GM18861 (cell line): ENCODE results near the gene UXS1.
"Not testable (repeated sequence)": the region's sequence is repeated elsewhere in the genome, so short reads cannot be mapped to it uniquely, and the experiment has no call there.

Source experiments
- ATAC-seq: cut with Tn5 transposase; IDR thresholded peaks from one replicate; pipeline ENCODE4 v1.9.1; 2021; ENCODE audit not compliant: unreplicated experiment

Gene UXS1

DNA sequence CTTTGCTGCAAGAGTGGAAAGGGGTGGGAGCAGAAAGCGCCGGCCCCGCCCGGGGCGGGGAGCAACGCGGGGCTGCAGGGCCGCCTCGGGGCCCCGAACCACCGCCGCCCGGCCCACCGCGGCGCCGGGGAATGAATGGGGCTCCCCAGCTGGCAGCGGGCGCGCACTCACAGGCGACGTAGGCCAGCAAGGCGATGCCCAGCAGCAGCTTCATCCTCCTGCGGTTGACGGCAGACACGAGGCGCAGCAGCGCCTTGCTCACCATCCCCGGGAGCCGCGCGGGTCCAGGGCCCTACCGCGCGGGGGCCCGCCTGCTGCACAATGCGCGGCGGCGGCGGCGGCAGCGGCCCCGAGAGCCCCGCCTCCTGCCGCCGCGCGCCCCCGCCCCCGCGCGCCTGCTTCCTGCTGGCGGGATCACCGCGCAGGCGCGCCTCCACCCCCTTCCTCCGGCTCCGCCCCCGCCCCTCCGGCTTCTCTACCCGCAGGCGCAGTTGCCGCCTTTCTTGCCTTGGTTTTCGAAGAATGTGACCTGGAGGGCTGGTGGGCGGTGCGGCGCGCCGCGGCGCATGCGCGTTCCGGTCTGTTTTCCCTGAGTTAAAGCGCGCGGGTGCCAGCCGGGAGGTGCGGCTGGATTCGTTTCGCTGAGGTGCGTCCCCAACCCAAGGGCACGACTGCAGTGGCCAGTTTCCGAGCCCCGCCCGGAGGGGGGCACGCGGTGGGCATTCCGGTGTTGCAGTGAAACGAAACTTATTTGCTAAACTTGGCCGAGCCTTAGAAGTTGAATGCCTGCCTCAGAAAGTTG lies at the start of gene UXS1:
TSS of gene UXS1 (minus strand) at position 325 of the 802 bp plus-strand sequence. CDS start at position 265, 60 bp downstream.
- ATAC-seq: peak; percentile 73

GRCh38 chr2:106239491-106239890 lies 45.4 kb upstream of the UXS1 start:
- ATAC-seq: not testable (repeated sequence)

DNA sequence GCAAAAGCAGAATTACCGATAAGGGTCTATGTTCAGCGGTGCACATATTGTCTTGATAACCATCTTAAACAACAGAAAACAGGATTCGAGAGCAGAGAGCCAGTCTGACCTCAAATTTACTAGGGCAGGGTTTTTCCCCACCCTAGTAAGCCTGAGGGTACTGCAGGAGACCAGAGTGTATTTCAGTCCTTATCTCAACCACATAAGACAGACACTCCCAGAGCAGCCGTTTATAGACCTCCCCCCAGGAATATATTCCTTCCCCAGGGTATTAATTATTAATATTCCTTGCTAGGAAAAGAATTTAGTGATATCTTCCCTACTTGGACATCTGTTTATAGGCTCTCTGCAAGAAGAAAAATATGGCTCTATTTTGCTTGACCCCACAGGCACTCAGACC lies 41.3 kb upstream of the UXS1 start:
- not testable (repeated sequence) for ATAC-seq

DNA sequence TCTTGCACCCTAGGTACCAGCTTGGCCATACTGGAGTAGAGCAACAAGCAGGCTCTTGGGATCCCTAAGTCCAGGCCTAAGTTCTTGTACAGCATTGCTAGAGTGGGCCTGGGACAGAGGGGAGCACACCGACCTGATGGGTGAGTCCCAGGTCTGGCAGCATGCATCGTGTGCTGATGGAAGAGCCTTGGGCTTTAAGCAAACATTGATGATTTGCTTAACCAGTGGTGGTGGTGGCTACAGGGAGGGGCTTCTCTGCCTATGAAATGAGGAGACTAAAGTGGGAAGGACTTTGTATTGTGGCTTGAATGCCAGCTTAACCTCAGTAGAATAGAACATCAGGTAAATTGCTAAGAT lies 39.2 kb upstream of the UXS1 start:
- ATAC-seq: no peak

DNA sequence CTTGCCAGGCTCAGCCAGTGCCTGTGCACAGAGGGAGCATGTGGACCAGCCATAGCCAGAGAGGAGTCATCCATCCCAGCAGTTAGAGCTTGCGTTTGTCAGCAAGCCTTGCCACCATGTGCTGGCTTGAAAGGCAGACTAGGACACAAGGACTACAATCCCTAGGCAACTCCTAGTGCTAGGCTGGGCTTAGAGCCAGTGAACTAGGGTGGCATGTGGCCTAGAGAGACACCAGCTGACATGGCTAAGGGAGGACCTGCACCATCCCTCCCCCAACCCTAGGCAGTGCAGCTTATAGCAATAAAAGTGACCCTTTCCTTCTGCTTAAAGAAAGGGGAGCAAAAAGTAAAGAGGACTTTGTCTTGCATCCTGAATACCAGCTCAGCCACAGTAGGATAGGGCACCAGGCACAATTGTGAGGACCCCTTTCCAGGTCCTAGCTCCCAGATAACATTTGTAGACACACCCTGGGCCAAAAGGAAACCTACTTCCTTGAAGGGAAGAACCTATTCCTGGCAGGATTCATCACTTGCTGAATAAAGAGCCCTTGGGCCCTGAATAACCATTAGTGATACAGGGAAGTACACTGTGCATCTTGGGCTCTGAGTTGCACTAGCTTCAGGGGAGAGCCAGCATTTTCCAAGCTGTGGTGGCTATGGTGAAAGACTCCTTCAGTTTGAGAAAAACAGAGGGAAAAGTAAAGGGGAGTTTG lies 38.7 kb upstream of the UXS1 start:
- ATAC-seq: no peak

- ATAC-seq: no peak
Measured at GRCh38 chr2:106223347-106223746, 29.2 kb upstream of the UXS1 start.

DNA sequence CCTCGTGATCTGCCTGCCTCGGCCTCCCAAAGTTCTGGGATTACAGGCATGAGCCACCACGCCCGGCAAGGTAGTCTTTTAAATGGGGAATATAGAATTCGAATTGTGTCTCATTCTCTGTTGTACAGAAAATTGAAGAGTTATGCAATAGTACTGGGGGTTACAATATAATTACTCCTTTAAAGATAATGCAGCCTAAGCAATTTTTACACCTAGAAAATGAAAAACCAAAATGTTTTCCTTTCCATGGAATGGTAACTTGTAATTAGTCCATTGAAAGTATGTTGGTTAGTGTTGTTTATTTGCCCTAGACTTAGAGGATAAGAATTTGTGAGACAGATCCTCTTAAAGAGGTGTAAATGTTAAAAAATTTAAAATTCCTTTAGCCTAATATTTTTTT lies 28.0 kb upstream of the UXS1 start:
- ATAC-seq: not testable (repeated sequence)

- no peak for ATAC-seq
Measured at GRCh38 chr2:106219813-106220212, 25.7 kb upstream of the UXS1 start.

GRCh38 chr2:106219157-106219556 lies 25.1 kb upstream of the UXS1 start:
- ATAC-seq: not testable (repeated sequence)

- ATAC-seq: no peak
Measured at GRCh38 chr2:106208874-106209273, 14.8 kb upstream of the UXS1 start.

GRCh38 chr2:106208399-106208798 lies 14.3 kb upstream of the UXS1 start:
- ATAC-seq: no peak

GRCh38 chr2:106207246-106207645 lies 13.1 kb upstream of the UXS1 start:
- ATAC-seq: no peak

DNA sequence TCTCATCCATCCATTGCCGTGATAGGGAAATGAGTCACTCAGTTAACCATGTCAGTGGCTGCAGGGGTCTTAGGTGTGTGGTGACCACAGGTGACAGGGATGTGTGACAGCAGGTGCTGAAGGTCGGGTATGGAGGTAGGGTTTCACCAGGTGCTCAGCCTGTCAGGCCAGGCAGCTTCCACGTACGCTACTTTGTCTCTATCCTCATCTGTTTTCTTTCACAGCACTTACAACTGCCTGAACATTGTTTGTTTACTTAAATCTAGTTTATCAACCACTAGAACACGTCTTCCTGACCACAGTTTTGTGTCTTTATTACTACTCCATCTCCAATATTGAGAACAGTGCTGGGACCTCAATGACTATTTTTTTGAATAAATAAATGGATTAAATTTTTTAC lies 11.4 kb upstream of the UXS1 start:
- ATAC-seq: no peak

GRCh38 chr2:106204551-106204950 lies 10.4 kb upstream of the UXS1 start:
- not testable (repeated sequence) for ATAC-seq

- ATAC-seq: no peak
Measured at GRCh38 chr2:106201661-106202060, 7.6 kb upstream of the UXS1 start.

GRCh38 chr2:106197878-106198277 lies 3.8 kb upstream of the UXS1 start:
- ATAC-seq: no peak

GRCh38 chr2:106195981-106196380 lies 1.9 kb upstream of the UXS1 start:
- no peak for ATAC-seq

GRCh38 chr2:106195456-106195855 lies 1.4 kb upstream of the UXS1 start:
- no peak for ATAC-seq

DNA sequence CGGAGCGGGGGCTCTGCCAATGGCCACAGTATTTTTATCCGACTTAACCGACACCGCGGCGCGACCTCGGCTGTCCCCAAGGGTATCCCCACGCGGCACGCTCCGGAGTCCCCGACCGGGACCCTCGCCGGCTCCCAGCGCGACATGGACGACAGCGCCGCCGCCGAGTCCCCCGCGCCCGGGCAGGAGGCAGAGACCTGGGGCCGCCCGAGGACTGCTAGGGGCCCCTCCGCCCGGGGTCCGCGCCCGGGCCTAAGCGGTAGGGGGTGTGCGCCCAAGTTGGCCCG lies 468 bp downstream of the UXS1 start:
- ATAC-seq: no peak

DNA sequence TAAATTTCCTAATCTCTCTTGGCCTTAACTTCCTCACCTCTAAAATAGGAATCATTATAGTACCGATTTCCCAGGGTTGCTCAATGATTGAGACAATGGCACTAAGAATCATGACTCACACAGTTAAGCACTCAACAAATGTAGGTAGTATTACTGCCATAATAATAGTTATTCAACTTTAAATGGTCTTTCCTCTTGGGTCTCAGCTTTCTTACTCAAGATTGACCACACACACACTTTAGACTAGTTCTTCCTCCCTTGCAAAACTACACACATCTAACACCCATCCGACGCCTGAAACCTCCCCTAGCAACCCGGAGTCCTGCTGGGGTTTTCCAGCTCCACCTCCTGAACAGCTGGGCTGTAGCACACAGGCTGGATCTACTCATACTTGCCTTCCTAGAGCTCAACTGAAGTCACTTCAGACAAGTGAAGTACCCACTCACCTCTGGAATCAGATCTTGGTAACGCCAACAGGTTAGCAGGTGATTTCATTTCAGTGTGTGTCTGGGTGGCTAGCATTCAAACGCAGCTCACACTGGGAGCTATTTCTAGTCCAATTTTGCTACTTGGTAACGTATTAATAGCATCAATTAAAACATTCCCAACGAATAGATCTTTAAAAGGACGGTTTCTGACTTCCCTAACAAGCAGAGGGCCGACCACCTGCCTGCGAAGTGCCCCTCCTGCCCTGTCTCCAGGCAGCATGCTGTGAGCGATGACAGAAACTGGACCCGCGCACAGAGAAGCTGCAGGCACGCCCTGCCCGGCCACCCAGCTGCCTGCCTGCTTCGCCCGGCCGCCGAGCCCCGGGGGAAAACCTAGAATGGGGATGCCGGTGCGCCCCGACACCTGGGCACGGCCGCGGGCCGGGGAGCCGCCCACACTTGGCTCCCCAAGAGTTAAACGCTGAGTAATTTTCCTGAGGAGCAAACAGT lies 1.1 kb downstream of the UXS1 start:
- ATAC-seq: peak; percentile 33

GRCh38 chr2:106191511-106192016 lies 2.5 kb downstream of the UXS1 start:
- no peak for ATAC-seq
